ENCODE results near the gene PRRC2A.

- TF ChIP-seq CTCF (IDR thresholded peaks at IDR 0.05) = no peak
- no peak for TF ChIP-seq POLR2A (IDR thresholded peaks at IDR 0.05)
Measured at GRCh38 chr6:31662124-31662723, 41.7 kb downstream of the PRRC2A start.
